ENCODE results near the gene TM7SF2. TPM values are rescaled to one million over a fixed set of nuclear protein-coding genes. Genes with fewer than 3 reads are reported as not detected.
"Not testable (repeated sequence)": the region's sequence is repeated elsewhere in the genome, so short reads cannot be mapped to it uniquely, and the experiment has no call there.

The TM7SF2 gene
- total RNA-seq, 1 donor from 2014 or later: 53.1 TPM

DNA sequence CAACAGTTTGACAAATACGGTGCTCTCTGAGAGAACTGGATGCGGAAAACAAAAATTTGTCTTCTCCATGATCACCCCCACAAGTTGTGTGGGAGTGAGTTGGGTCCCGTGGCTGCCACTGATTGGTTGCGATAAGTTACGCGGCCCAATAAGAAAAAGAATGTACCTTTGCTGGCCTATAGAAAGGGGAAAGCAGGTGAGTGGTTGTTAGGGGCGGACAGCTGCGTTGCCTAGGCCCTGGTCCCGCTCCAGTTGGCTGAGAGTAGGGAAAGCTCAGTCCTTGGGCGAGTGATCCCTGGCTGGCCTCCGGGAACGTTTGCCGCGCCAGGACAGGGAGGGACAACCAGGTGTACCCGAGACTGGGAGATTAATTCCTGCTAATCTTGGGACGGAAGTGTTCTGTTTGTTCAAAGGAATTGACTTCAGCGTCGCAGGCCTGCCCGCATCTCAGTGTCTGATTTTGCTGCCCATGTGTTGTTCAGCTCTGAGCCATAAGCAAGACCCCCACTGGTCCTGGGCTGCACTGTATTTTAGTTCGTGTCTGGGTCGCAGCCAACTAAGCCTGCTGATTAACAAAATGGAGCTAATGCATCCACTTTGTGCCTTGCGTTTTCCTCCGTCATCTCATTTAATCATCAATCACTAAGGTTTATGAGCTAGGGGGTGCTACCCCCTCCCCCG lies 23.4 kb downstream of the TM7SF2 start:
- ATAC-seq (peak; percentile 89), DNase-seq (ENCODE audit: missing footprints) (peak; percentile 90)
- intact Hi-C loops (cut with DNase I): loop anchor here (1.0 kb wide), 1 partner anchor 46 kb away; the partner anchor contains the start of gene CAPN1

DNA sequence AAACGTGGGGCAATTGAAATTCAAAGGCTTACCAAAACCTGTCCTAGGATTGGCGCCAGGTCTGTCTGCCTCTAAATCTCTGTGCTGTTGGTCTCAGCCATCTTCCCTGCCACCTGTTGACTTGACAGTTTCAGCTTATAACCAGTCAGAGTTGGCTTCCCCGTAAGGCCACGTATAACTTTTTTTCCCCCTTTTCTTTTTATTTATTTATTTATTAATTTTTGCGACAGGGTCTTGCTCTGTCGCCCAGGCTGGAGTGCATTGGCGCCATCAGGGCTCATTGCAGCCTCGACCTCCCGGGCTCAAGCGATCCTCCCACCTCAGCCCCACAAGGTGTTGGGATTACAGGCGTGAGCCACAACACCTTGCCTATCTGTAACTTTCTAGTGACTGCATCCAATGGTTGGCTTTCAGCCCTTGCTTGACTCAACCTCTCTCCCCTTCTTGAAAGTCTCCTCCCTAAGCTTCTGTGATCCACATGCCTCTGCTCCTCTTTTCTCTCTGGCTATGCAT lies 24.0 kb downstream of the TM7SF2 start:
- ATAC-seq: no peak
- intact Hi-C loops (cut with DNase I): no loop called here
- DNase-seq (ENCODE audit: missing footprints): no peak

GRCh38 chr11:65136515-65137096 lies 24.9 kb downstream of the TM7SF2 start:
- no peak for ATAC-seq
- DNase-seq (ENCODE audit: missing footprints): no peak
- intact Hi-C loops (cut with DNase I): no loop called here

- DNase-seq (ENCODE audit: missing footprints) (no peak), ATAC-seq (no peak)
- intact Hi-C loops (cut with DNase I): no loop called here
These were observed 30.3 kb downstream of the TM7SF2 start for GRCh38 chr11:65141896-65142494.

DNA sequence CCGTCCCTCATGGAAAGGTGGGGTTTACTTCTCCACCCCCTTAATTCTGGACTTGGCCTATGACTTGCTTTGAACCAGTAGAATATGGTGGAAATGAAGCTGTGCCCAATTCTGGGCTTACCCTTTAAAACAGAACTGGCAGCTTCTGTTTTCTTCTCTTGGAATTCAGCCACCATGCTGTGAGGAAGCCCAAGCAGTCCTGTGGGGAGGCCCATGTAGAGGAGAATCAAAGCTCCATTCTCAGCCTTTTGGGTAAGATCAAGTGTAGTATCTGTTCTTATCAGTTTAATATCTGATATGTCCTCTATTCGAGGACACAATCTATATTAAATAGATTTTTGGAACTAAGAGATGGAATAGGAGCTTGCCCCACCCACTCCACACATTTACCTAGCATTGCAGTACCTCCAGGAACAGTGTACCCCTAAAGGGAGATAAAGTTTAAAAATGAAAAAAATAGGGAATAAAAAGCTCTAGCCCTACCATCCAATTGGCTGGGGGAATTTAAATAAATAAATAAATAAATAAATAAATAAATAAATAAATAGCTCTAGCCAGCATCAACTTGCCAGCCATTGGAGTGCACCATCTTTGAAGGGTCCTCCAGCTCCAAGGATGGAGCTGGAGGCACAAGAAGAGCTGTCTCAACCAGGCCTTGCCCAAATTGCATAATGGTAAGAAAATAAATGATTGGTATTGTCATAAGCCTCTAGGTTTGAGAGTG lies 35.8 kb downstream of the TM7SF2 start:
- ATAC-seq (no peak), DNase-seq (ENCODE audit: missing footprints) (no peak)
- intact Hi-C loops (cut with DNase I): no loop called here

DNA sequence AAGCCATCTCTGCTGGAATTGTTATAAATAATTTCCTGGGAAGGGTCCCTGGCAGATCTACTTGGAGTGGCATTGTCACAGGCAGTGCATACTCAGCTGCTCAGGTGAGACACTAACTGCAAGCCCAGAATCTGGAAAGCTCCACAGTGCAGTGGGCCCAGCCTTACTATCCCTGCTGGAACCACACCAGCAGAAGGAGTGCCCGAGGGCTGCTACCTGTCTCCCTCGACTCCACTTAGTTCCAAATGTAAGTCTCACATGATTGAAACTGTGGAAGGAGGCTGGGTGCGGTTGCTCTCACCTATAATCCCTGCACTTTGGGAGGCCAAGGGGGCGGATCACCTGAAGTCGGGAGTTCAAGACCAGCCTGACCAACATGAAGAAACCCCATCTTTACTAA lies 37.0 kb downstream of the TM7SF2 start:
- intact Hi-C loops (cut with DNase I): no loop called here
- ATAC-seq (no peak), DNase-seq (ENCODE audit: missing footprints) (no peak)

GRCh38 chr11:65150131-65150508 lies 38.4 kb downstream of the TM7SF2 start:
- DNase-seq (ENCODE audit: missing footprints); ATAC-seq; intact Hi-C loops (cut with DNase I): not testable (repeated sequence)

GRCh38 chr11:65150509-65151299 lies 39.0 kb downstream of the TM7SF2 start:
- DNase-seq (ENCODE audit: missing footprints): peak; percentile 92
- intact Hi-C loops (cut with DNase I): no loop called here
- peak; percentile 86 for ATAC-seq

DNA sequence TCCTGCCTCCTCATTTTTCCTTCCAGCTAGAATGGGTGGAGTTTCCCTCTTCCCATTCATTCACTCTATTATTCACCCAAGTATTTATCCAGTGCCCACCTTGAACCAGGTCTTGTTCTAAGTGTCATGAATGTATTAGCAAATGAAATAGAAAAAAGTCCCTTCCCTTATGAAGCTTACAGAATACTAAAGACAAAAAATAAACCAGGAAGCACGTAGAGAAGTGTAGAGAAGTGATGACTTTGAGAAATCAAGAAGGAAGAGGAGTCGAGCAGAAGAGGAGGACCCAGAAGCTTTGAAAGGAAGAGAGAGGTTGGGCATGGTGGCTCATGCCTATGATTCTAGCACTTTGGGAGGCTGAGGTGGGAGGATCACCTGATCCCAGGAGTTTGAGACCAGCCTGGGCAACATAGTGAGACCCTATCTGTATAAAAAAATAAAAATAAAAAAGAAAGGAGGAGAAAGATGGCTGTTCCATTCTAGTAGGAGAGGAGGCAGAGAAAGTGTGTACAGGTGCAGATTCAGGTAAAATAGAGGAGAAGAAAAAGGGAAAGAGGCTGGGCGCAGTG lies 39.7 kb downstream of the TM7SF2 start:
- DNase-seq (ENCODE audit: missing footprints) (no peak), ATAC-seq (no peak)
- intact Hi-C loops (cut with DNase I): no loop called here

- DNase-seq (ENCODE audit: missing footprints) (no peak), ATAC-seq (no peak)
- intact Hi-C loops (cut with DNase I): no loop called here
These were observed 40.5 kb downstream of the TM7SF2 start for GRCh38 chr11:65152122-65152521.

DNA sequence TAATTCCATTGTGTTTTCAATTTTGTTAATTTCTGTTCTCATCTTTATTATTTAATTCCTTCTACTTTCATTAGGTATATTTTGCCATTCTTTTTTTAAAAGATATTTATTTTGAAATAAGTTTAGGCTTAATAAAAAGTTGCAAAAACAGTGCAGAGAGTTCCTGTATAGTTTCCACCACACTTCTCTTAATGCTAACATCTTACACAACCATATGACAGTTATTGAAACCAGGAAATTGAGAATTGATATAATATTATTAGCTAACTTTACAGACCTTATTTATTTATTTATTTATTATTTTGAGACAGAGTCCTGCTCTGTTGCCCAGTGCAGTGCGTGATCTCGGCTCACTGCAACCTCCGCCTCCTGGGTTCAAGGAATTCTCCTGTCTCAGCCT lies 44.6 kb downstream of the TM7SF2 start:
- no peak for DNase-seq (ENCODE audit: missing footprints)
- no peak for ATAC-seq
- intact Hi-C loops (cut with DNase I): no loop called here

DNA sequence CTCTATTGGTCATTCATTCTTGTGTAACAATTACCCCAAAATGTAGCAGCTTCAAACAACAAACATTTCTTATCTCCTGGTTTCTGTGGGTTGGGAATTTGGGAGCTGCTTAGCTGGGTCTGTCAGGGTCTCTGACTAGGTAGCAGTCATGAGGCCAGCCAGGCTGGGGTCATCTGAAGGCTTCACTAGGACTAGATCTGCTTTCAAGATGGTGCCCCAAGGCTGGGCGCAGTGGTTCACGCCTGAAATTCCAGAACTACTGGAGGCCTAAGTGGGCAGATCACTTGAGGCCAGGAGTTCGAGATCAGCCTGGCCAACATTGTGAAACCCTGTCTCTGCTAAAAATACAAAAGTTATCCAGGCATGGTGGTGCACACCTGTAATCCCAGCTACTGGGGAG lies 45.3 kb downstream of the TM7SF2 start:
- ATAC-seq (no peak), DNase-seq (ENCODE audit: missing footprints) (no peak)
- intact Hi-C loops (cut with DNase I): no loop called here

GRCh38 chr11:65157336-65157735 lies 45.7 kb downstream of the TM7SF2 start:
- intact Hi-C loops (cut with DNase I): no loop called here
- ATAC-seq (no peak), DNase-seq (ENCODE audit: missing footprints) (no peak)

DNA sequence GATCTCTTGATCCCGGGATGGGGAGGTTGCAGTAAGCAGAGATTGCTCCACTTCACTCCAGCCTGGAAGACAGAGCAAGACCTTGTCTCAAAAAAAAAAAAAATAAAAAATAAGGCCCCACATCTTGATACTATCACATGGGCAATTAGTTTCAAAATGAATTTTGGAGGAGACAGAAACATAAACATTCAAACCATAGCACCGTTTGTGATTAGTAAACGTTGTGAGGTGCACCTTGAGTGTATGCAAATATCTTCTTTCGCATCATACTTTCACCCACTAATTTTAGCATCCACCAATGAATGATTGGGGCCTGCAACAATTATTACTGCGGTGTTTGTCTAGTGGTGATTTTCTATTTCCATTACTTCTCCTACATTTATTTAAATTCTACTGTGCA lies 47.3 kb downstream of the TM7SF2 start:
- DNase-seq (ENCODE audit: missing footprints) (no peak), ATAC-seq (no peak)
- intact Hi-C loops (cut with DNase I): no loop called here

- ATAC-seq (no peak), DNase-seq (ENCODE audit: missing footprints) (no peak)
- intact Hi-C loops (cut with DNase I): no loop called here
These were observed 49.0 kb downstream of the TM7SF2 start for GRCh38 chr11:65160643-65161042.

DNA sequence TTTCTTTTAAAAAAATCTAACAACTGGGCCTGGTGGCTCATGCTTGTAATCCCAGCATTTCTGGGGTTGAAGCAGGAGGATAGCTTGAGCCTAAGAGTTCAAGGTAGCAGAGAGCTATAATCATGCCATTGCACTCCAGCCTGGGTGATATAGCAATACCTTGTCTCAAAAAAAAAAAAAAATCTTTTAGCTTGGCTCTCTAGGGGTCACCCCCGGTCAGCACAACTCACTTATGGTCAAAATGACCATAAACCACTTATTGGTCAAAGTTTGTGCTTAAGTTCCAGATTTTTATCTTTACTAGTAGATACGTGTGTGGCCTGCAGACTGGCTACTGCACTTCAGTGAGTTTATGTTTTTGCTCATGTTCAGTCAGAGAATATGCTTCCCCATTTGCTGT lies 52.0 kb downstream of the TM7SF2 start:
- DNase-seq (ENCODE audit: missing footprints) (no peak), ATAC-seq (no peak)
- intact Hi-C loops (cut with DNase I): no loop called here

Measured in Right ventricle myocardium inferior (tissue), 1 donor.